Neuronal stem cell (in vitro differentiated cells): Measurements from ENCODE around the gene NKPD1.

Source experiments
- DNase-seq: peaks from one replicate; pipeline ENCODE4 v3.0.0-alpha.2; 2013; ENCODE audit warnings: low spot score
- H2AFZ ChIP-seq: one replicate; pipeline ENCODE4 v1.6.1; 2013; ENCODE audit warnings: mild to moderate bottlenecking, low read length, inconsistent platforms
- H2AK5ac ChIP-seq: 2 replicates; pipeline ENCODE4 v1.6.1; 2013; ENCODE audit warnings: low read depth, mild to moderate bottlenecking, inconsistent platforms, low read length, moderate library complexity, mixed read lengths
- H2BK120ac ChIP-seq: 2 replicates; pipeline ENCODE4 v1.6.1; 2013; ENCODE audit warnings: low read depth, mild to moderate bottlenecking, inconsistent platforms, low read length, moderate library complexity, mixed read lengths
- H2BK12ac ChIP-seq: one replicate; pipeline ENCODE4 v1.6.1; 2013; ENCODE audit warnings: low read length, inconsistent platforms
- H2BK15ac ChIP-seq: 2 replicates; pipeline ENCODE4 v1.6.1; 2013; ENCODE audit warnings: mild to moderate bottlenecking, low read length, inconsistent platforms, mixed read lengths
- H2BK5ac ChIP-seq: one replicate; pipeline ENCODE4 v1.6.1; 2013; ENCODE audit warnings: inconsistent platforms, mild to moderate bottlenecking, low read length, moderate library complexity
- H3K14ac ChIP-seq: one replicate; pipeline ENCODE4 v1.6.1; 2013; ENCODE audit warnings: low read length, inconsistent platforms
- H3K18ac ChIP-seq: 2 replicates; pipeline ENCODE4 v1.6.1; 2013; ENCODE audit warnings: low read length, inconsistent platforms
- H3K23ac ChIP-seq: 2 replicates; pipeline ENCODE4 v1.6.1; 2013; ENCODE audit warnings: low read depth, mild to moderate bottlenecking, mixed read lengths, low read length, inconsistent platforms; ENCODE audit not compliant: poor library complexity
- H3K27ac ChIP-seq: replicated peaks from 3 replicates; pipeline ENCODE4 v1.5.1; 2013; ENCODE audit warnings: low read length, inconsistent platforms
- H3K27me3 ChIP-seq, 3 experiments: 2 replicates each; pipeline ENCODE4 v1.6.1; 2013; ENCODE audit warnings: low read length in 3 of 3, mild to moderate bottlenecking in 2 of 3, inconsistent platforms in 1 of 3, low read depth in 1 of 3, mixed read lengths in 1 of 3, moderate library complexity in 1 of 3; ENCODE audit not compliant: control insufficient read depth in 3 of 3, insufficient read depth in 3 of 3
- H3K36me3 ChIP-seq, 2 donors: replicated peaks in 1 of 2; 2 replicates each; pipeline ENCODE4 v1.6.1; 2013; ENCODE audit warnings: low read length in 2 of 2; ENCODE audit not compliant: control insufficient read depth in 2 of 2, insufficient read depth in 2 of 2
- H3K4ac ChIP-seq: 2 replicates; pipeline ENCODE4 v1.6.1; 2013; ENCODE audit warnings: inconsistent platforms, mild to moderate bottlenecking, low read length, moderate library complexity
- H3K4me1 ChIP-seq, 2 donors: 1 replicate in 1 of 2; 2 replicates in 1 of 2; pipeline ENCODE4 v1.6.1; 2013; ENCODE audit warnings: low read length in 2 of 2, low read depth in 1 of 2; ENCODE audit not compliant: control insufficient read depth in 2 of 2, insufficient read depth in 1 of 2
- H3K4me2 ChIP-seq: one replicate; pipeline ENCODE4 v1.6.1; 2013; ENCODE audit warnings: mild to moderate bottlenecking, low read length, inconsistent platforms; ENCODE audit not compliant: insufficient read depth, poor library complexity, severe bottlenecking
- H3K4me3 ChIP-seq, 2 donors: 2 replicates each; pipeline ENCODE4 v1.5.1; 2013; ENCODE audit warnings: low read length in 2 of 2, mild to moderate bottlenecking in 2 of 2, inconsistent platforms in 1 of 2, moderate library complexity in 1 of 2
- H3K79me1 ChIP-seq: one replicate; pipeline ENCODE4 v1.6.1; 2013; ENCODE audit warnings: low read depth, mild to moderate bottlenecking, inconsistent platforms, low read length, moderate library complexity
- H3K9ac ChIP-seq: one replicate; pipeline ENCODE4 v1.6.1; 2013; ENCODE audit warnings: mild to moderate bottlenecking, low read depth, low read length, inconsistent platforms; ENCODE audit not compliant: poor library complexity
- H3K9me3 ChIP-seq, 2 donors: replicated peaks in 1 of 2; 2 replicates each; pipeline versions ENCODE3 to v1.6.1; 2013; ENCODE audit warnings: low read length in 2 of 2, mild to moderate bottlenecking in 2 of 2, inconsistent platforms in 1 of 2, low read depth in 1 of 2, mixed read lengths in 1 of 2, moderate library complexity in 1 of 2; ENCODE audit not compliant: control insufficient read depth in 2 of 2, insufficient read depth in 1 of 2
- H4K8ac ChIP-seq: one replicate; pipeline ENCODE4 v1.6.1; 2013; ENCODE audit warnings: low read depth, mild to moderate bottlenecking, inconsistent platforms, low read length, moderate library complexity
- H4K91ac ChIP-seq: one replicate; pipeline ENCODE4 v1.6.1; 2013; ENCODE audit warnings: low read length, low read depth, mild to moderate bottlenecking, inconsistent platforms; ENCODE audit not compliant: poor library complexity
- WGBS, 2 donors: extraction: QIAGEN DNeasy Blood & Tissue Kit; methylation state at CpG; one replicate each; pipeline ENCODE4 v1.1.7; 2013; ENCODE audit warnings: missing lambda C conversion rate in 2 of 2, mixed read lengths in 1 of 2; ENCODE audit not compliant: insufficient read length in 2 of 2, insufficient replicate concordance in 1 of 2; ENCODE audit errors: extremely low coverage in 2 of 2; 5-methylcytosine and 5-hydroxymethylcytosine counted together

Gene NKPD1

GRCh38 chr19:45145270-45146189 is 15.3 kb downstream of the NKPD1 start:
- Histone ChIP-seq H2BK5ac (no peak overlapping the region), H3K4me3 (no peak overlapping the region), H3K4me2 (no peak overlapping the region), H3K4me1 (no peaks in the 10 kb centered on the region), H3K36me3 (peaks cover 26 to 70% of the 10 kb centered on the region in 2 donors), H3K79me1 (peaks cover 16% of the 10 kb centered on the region), H2BK15ac (no peak overlapping the region), H2BK12ac (no peak overlapping the region), H4K8ac (no peak overlapping the region), H3K23ac (no peak overlapping the region), H3K14ac (no peak overlapping the region), H4K91ac (no peak overlapping the region), H3K18ac (no peak overlapping the region), H2AFZ (no peak overlapping the region), H3K9me3 (peaks cover 0 to 2% of the 10 kb centered on the region in 2 donors), H3K4ac (no peak overlapping the region), H3K27ac (no peak overlapping the region), H2BK120ac (no peak overlapping the region), H2AK5ac (no peak overlapping the region), H3K9ac (no peak overlapping the region), H3K27me3 (peaks cover 0 to 2% (median 0%) of the 10 kb centered on the region in 3 experiments)
- WGBS, 2 donors, result no CpG with 5 or more reads among the region's 54 CpGs
- DNase-seq, result no peak

GRCh38 chr19:45144431-45145269 is 16.1 kb downstream of the NKPD1 start:
- no peak overlapping the region for H3K9ac ChIP-seq
- no peak overlapping the region for H2AFZ ChIP-seq
- H3K27ac ChIP-seq, result no peak overlapping the region
- no peak overlapping the region for H4K8ac ChIP-seq
- no peak overlapping the region for H2BK12ac ChIP-seq
- no peak overlapping the region for H3K14ac ChIP-seq
- no peak overlapping the region for H3K4me3 ChIP-seq
- H3K27me3 ChIP-seq, result no peaks in the 10 kb centered on the region
- no peak overlapping the region for H2BK5ac ChIP-seq
- H3K9me3 ChIP-seq, result peaks cover 0 to 2% of the 10 kb centered on the region in 2 donors
- no peaks in the 10 kb centered on the region for H3K4me1 ChIP-seq
- no peak overlapping the region for H3K23ac ChIP-seq
- H2AK5ac ChIP-seq, result no peak overlapping the region
- no peak overlapping the region for H3K18ac ChIP-seq
- peaks cover 26 to 68% of the 10 kb centered on the region in 2 donors for H3K36me3 ChIP-seq
- no peak overlapping the region for H4K91ac ChIP-seq
- H3K4ac ChIP-seq, result no peak overlapping the region
- no peak overlapping the region for H2BK15ac ChIP-seq
- no peak for DNase-seq
- no CpG with 5 or more reads among the region's 53 CpGs for WGBS, 2 donors
- H3K79me1 ChIP-seq, result peaks cover 20% of the 10 kb centered on the region
- no peak overlapping the region for H3K4me2 ChIP-seq
- no peak overlapping the region for H2BK120ac ChIP-seq

GRCh38 chr19:45142726-45143110 is 18.1 kb downstream of the NKPD1 start:
- Histone ChIP-seq H3K4ac (no peak overlapping the region), H3K27me3 (no peaks in the 10 kb centered on the region), H3K18ac (no peak overlapping the region), H3K36me3 (peaks cover 26 to 62% of the 10 kb centered on the region in 2 donors), H3K4me1 (peaks cover 0 to 6% of the 10 kb centered on the region in 2 donors), H2BK15ac (no peak overlapping the region), H3K23ac (no peak overlapping the region), H4K8ac (no peak overlapping the region), H3K14ac (no peak overlapping the region), H2BK5ac (no peak overlapping the region), H3K9ac (no peak overlapping the region), H3K4me3 (no peak overlapping the region), H2BK12ac (no peak overlapping the region), H4K91ac (no peak overlapping the region), H3K9me3 (peaks cover 0 to 2% of the 10 kb centered on the region in 2 donors), H3K79me1 (peaks cover 24% of the 10 kb centered on the region), H3K4me2 (no peak overlapping the region), H2AFZ (no peak overlapping the region), H2BK120ac (peak overlapping the region; percentile 47), H3K27ac (no peak overlapping the region), H2AK5ac (no peak overlapping the region)
- no peak for DNase-seq
- WGBS, 2 donors, result no CpG with 5 or more reads among the region's 9 CpGs
